ENCODE data around the gene BORCS8. TPM values are rescaled to one million over a fixed set of nuclear protein-coding genes. Genes with fewer than 3 reads are reported as not detected.

The BORCS8 gene
- total and polyA plus RNA-seq, 4 donors = 14.4 to 47.9 (median 27.6) TPM

GRCh38 chr19:19218911-19219310 lies 27.0 kb upstream of the BORCS8 start:
- no peaks in the 10 kb centered on the region for H3K9me3 ChIP-seq (ENCODE audit: control insufficient read depth, low read length)
- DNase-seq = no peak
- no peak overlapping the region for H3K27ac ChIP-seq (ENCODE audit: low read depth in 1 of 2, low read length in 2 of 2)
- intact Hi-C loops (cut with DNase I) = no loop called here
- H3K4me3 ChIP-seq (ENCODE audit: low read length in 2 of 2) = no peak overlapping the region
- H3K4me1 ChIP-seq (ENCODE audit: control insufficient read depth in 1 of 2, insufficient read depth in 2 of 2, low read length in 2 of 2) = no peaks in the 10 kb centered on the region
- no peaks in the 10 kb centered on the region for H3K36me3 ChIP-seq (ENCODE audit: control insufficient read depth in 1 of 2, insufficient read depth in 2 of 2, low read length in 1 of 2)
- no peaks in the 10 kb centered on the region for H3K27me3 ChIP-seq (ENCODE audit: control insufficient read depth in 1 of 2, insufficient read depth in 2 of 2, low read length in 1 of 2)
- 87% methylated on average over 21 of the region's 21 CpGs for WGBS, 2 donors
- ATAC-seq (ENCODE audit: low FRiP score) = no peak

- Histone ChIP-seq H3K36me3 (ENCODE audit: control insufficient read depth in 1 of 2, insufficient read depth in 2 of 2, low read length in 1 of 2) (no peaks in the 10 kb centered on the region), H3K4me1 (ENCODE audit: control insufficient read depth in 1 of 2, insufficient read depth in 2 of 2, low read length in 2 of 2) (no peaks in the 10 kb centered on the region), H3K27ac (ENCODE audit: low read depth in 1 of 2, low read length in 2 of 2) (no peak overlapping the region), H3K9me3 (ENCODE audit: control insufficient read depth, low read length) (no peaks in the 10 kb centered on the region), H3K4me3 (ENCODE audit: low read length in 2 of 2) (no peak overlapping the region), H3K27me3 (ENCODE audit: control insufficient read depth in 1 of 2, insufficient read depth in 2 of 2, low read length in 1 of 2) (no peaks in the 10 kb centered on the region)
- 66 to 67% methylated on average over 4 of the region's 4 CpGs for WGBS, 2 donors
- ATAC-seq (ENCODE audit: low FRiP score) = no peak
- intact Hi-C loops (cut with DNase I) = no loop called here
- DNase-seq = no peak
Measured at GRCh38 chr19:19217099-19217498, 25.1 kb upstream of the BORCS8 start.

DNA sequence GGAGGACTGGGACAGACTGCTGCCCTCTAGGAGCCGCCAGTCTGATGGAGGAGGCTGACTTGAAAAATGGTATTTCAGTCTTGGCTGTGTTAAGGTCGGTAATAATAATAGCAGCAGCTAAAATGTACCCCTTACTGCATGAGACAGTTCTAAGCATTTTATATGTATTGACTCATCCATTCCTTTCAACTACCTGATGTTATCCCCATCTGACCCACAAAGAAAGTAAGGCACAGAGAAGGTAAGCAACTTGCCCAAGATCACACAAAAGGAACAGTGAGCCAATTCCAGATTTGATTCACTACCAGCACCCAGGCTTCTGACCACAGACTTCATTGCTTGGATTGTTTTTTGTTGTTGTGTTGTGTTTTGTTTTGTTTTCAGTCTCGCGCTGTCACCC lies 23.8 kb upstream of the BORCS8 start:
- DNase-seq (no peak), ATAC-seq (ENCODE audit: low FRiP score) (no peak)
- Histone ChIP-seq H3K4me1 (ENCODE audit: control insufficient read depth in 1 of 2, insufficient read depth in 2 of 2, low read length in 2 of 2) (no peaks in the 10 kb centered on the region), H3K9me3 (ENCODE audit: control insufficient read depth, low read length) (no peaks in the 10 kb centered on the region), H3K27ac (ENCODE audit: low read depth in 1 of 2, low read length in 2 of 2) (no peak overlapping the region), H3K4me3 (ENCODE audit: low read length in 2 of 2) (no peak overlapping the region), H3K36me3 (ENCODE audit: control insufficient read depth in 1 of 2, insufficient read depth in 2 of 2, low read length in 1 of 2) (no peaks in the 10 kb centered on the region), H3K27me3 (ENCODE audit: control insufficient read depth in 1 of 2, insufficient read depth in 2 of 2, low read length in 1 of 2) (no peaks in the 10 kb centered on the region)
- intact Hi-C loops (cut with DNase I) = no loop called here
- 71 to 74% methylated on average over 4 of the region's 4 CpGs for WGBS, 2 donors

- DNase-seq (peak in 1 of 2 donors; percentile 81), ATAC-seq (ENCODE audit: low FRiP score) (peak; percentile 69)
- Histone ChIP-seq H3K27ac (ENCODE audit: low read depth in 1 of 2, low read length in 2 of 2) (no peak overlapping the region), H3K36me3 (ENCODE audit: control insufficient read depth in 1 of 2, insufficient read depth in 2 of 2, low read length in 1 of 2) (no peaks in the 10 kb centered on the region), H3K27me3 (ENCODE audit: control insufficient read depth in 1 of 2, insufficient read depth in 2 of 2, low read length in 1 of 2) (no peaks in the 10 kb centered on the region), H3K4me3 (ENCODE audit: low read length in 2 of 2) (no peak overlapping the region), H3K9me3 (ENCODE audit: control insufficient read depth, low read length) (no peaks in the 10 kb centered on the region), H3K4me1 (ENCODE audit: control insufficient read depth in 1 of 2, insufficient read depth in 2 of 2, low read length in 2 of 2) (no peaks in the 10 kb centered on the region)
- intact Hi-C loops (cut with DNase I) = no loop called here
- WGBS, 2 donors = 1% methylated on average over 8 of the region's 8 CpGs
Measured at GRCh38 chr19:19214892-19215291, 22.9 kb upstream of the BORCS8 start.

DNA sequence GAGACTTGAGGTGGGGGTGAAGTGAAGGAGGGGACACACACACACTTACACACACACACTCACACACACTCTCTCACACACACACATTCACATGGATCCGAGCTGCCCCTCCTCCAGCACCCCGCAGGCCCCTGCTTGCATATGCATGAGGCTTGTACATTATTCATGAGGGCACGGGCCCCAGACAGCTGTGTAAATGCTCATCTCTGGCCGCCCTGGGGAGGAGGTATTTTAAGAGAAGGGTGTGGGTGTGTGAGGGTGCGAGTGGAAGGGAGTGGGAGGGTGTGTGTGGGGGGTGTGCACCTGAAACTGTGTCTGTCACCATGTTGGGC lies 22.2 kb upstream of the BORCS8 start:
- DNase-seq (no peak), ATAC-seq (ENCODE audit: low FRiP score) (no peak)
- Histone ChIP-seq H3K9me3 (ENCODE audit: control insufficient read depth, low read length) (no peaks in the 10 kb centered on the region), H3K27me3 (ENCODE audit: control insufficient read depth in 1 of 2, insufficient read depth in 2 of 2, low read length in 1 of 2) (no peaks in the 10 kb centered on the region), H3K4me3 (ENCODE audit: low read length in 2 of 2) (no peak overlapping the region), H3K27ac (ENCODE audit: low read depth in 1 of 2, low read length in 2 of 2) (no peak overlapping the region), H3K4me1 (ENCODE audit: control insufficient read depth in 1 of 2, insufficient read depth in 2 of 2, low read length in 2 of 2) (no peaks in the 10 kb centered on the region), H3K36me3 (ENCODE audit: control insufficient read depth in 1 of 2, insufficient read depth in 2 of 2, low read length in 1 of 2) (no peaks in the 10 kb centered on the region)
- intact Hi-C loops (cut with DNase I) = no loop called here
- 4 to 8% methylated on average over 5 of the region's 5 CpGs for whole genome bisulfite sequencing, 2 donors

GRCh38 chr19:19213426-19214158 lies 21.6 kb upstream of the BORCS8 start:
- WGBS, 2 donors = 39 to 43% methylated on average over 21 of the region's 21 CpGs
- Histone ChIP-seq H3K36me3 (ENCODE audit: control insufficient read depth in 1 of 2, insufficient read depth in 2 of 2, low read length in 1 of 2) (no peaks in the 10 kb centered on the region), H3K9me3 (ENCODE audit: control insufficient read depth, low read length) (no peaks in the 10 kb centered on the region), H3K27me3 (ENCODE audit: control insufficient read depth in 1 of 2, insufficient read depth in 2 of 2, low read length in 1 of 2) (no peaks in the 10 kb centered on the region), H3K4me1 (ENCODE audit: control insufficient read depth in 1 of 2, insufficient read depth in 2 of 2, low read length in 2 of 2) (no peaks in the 10 kb centered on the region), H3K27ac (ENCODE audit: low read depth in 1 of 2, low read length in 2 of 2) (no peak overlapping the region), H3K4me3 (ENCODE audit: low read length in 2 of 2) (no peak overlapping the region)
- ATAC-seq (ENCODE audit: low FRiP score) (no peak), DNase-seq (no peak)
- intact Hi-C loops (cut with DNase I) = no loop called here

- WGBS, 2 donors = 7 to 9% methylated on average over 7 of the region's 7 CpGs
- intact Hi-C loops (cut with DNase I) = no loop called here
- H3K27ac ChIP-seq (ENCODE audit: low read depth in 1 of 2, low read length in 2 of 2) = no peak overlapping the region
- H3K4me3 ChIP-seq (ENCODE audit: low read length in 2 of 2) = no peak overlapping the region
- H3K36me3 ChIP-seq (ENCODE audit: control insufficient read depth in 1 of 2, insufficient read depth in 2 of 2, low read length in 1 of 2) = no peaks in the 10 kb centered on the region
- H3K9me3 ChIP-seq (ENCODE audit: control insufficient read depth, low read length) = no peaks in the 10 kb centered on the region
- no peak for DNase-seq
- no peaks in the 10 kb centered on the region for H3K27me3 ChIP-seq (ENCODE audit: control insufficient read depth in 1 of 2, insufficient read depth in 2 of 2, low read length in 1 of 2)
- no peak for ATAC-seq (ENCODE audit: low FRiP score)
- no peaks in the 10 kb centered on the region for H3K4me1 ChIP-seq (ENCODE audit: control insufficient read depth in 1 of 2, insufficient read depth in 2 of 2, low read length in 2 of 2)
Measured at GRCh38 chr19:19212916-19213315, 21.0 kb upstream of the BORCS8 start.

GRCh38 chr19:19211499-19212420 lies 19.8 kb upstream of the BORCS8 start, which contains the start of gene NCAN:
TSS of gene NCAN (plus strand) at chr19:19211958. CDS start at chr19:19216954, 4,996 bp downstream.
- Histone ChIP-seq H3K9me3 (ENCODE audit: control insufficient read depth, low read length) (no peaks in the 10 kb centered on the region), H3K27ac (ENCODE audit: low read depth in 1 of 2, low read length in 2 of 2) (no peak within 1 kb of the TSS), H3K27me3 (ENCODE audit: control insufficient read depth in 1 of 2, insufficient read depth in 2 of 2, low read length in 1 of 2) (no peaks in the 10 kb centered on the region), H3K36me3 (ENCODE audit: control insufficient read depth in 1 of 2, insufficient read depth in 2 of 2, low read length in 1 of 2) (no peaks in the 10 kb centered on the region), H3K4me3 (ENCODE audit: low read length in 2 of 2) (no peak within 1 kb of the TSS), H3K4me1 (ENCODE audit: control insufficient read depth in 1 of 2, insufficient read depth in 2 of 2, low read length in 2 of 2) (no peaks in the 10 kb centered on the region)
- intact Hi-C loops (cut with DNase I) = no loop called here
- DNase-seq = no peak
- ATAC-seq (ENCODE audit: low FRiP score) = no peak
- WGBS, 2 donors = 7 to 8% methylated on average over 53 to 54 of the region's 54 CpGs

Measured in aorta (tissue), 5 donors.